Tongue (tissue), 2 donors: ENCODE results near the gene DENND4C. TPM values are rescaled to one million over a fixed set of nuclear protein-coding genes. Genes with fewer than 3 reads are reported as not detected.
A peak's percentile ranks its signal among the peaks of the same experiment; 100 is the strongest.
"Not testable (repeated sequence)": the region's sequence is repeated elsewhere in the genome, so short reads cannot be mapped to it uniquely, and the experiment has no call there.

Experiments used
- DNase-seq: peaks from one replicate; pipeline ENCODE4 v3.0.0-alpha.2; 2015
- total RNA-seq: library from RNA; depleted of rRNA; stranded (reverse); fragments of >200 nt; gene quantifications from one replicate; pipeline ENCODE4 v1.2.3, GENCODE V29; 2014

The DENND4C gene
- total RNA-seq, 1 donor from 2014 or later = 107 TPM

DNA sequence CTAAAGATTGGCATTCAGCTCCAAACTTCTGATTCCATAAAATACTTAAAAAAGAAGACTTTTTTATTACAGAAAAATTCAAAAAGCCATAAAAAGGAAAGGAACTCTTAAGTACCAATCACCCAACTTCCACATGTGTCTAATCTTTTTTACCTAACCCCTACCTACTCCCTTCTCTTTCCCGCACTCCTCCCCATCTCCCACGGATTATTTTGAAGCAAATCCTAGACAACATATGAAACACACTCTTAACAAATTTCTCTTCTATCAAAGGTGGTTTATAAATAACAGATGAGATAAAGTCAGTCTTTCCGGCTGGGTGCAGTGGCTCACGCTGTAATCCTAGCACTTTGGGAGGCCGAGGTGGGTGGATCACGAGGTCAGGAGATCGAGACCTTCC is 5.9 kb upstream of the DENND4C start:
- DNase-seq = no peak

- no peak for DNase-seq
These were observed 718 bp upstream of the DENND4C start for GRCh38 chr9:19229595-19230354.

DNA sequence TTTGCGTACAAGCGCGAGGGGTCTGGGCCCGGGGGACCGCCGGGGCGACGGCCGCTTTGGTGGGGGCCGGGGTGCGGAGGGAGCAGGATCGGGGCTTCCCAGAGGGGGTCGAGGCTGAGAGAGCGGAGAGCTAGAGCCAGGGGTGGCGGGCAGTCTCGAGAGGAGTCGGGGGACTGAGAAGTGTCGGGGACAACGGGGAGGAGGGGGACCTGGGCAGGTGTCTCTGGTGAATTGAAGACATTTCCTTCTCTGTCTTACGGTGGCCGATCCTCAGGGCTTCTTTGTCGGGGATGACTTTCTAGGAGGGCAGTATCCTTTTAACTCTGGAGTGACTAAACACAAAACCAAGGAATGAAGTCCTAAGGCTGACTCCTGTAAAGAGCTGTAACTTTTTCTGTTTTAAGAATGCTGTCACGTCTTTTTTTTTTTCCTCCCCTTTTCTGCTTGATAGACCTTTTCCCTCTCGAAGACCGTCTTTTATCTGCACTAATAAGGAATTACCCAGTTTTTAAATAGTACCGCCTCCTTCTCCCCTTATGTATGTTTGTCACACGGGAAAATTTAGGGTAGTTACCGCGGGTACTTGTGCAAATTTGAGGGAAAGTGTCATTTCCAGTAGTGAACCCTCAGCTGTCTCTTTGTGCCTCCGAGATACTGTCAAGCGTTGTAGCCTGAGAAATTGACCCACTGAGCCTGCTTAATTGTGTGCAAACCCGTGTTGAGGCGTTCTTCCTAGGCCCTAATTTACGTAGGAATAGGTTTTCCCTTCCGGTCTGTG is 822 bp downstream of the DENND4C start:
- DNase-seq = peak; percentile 30

DNA sequence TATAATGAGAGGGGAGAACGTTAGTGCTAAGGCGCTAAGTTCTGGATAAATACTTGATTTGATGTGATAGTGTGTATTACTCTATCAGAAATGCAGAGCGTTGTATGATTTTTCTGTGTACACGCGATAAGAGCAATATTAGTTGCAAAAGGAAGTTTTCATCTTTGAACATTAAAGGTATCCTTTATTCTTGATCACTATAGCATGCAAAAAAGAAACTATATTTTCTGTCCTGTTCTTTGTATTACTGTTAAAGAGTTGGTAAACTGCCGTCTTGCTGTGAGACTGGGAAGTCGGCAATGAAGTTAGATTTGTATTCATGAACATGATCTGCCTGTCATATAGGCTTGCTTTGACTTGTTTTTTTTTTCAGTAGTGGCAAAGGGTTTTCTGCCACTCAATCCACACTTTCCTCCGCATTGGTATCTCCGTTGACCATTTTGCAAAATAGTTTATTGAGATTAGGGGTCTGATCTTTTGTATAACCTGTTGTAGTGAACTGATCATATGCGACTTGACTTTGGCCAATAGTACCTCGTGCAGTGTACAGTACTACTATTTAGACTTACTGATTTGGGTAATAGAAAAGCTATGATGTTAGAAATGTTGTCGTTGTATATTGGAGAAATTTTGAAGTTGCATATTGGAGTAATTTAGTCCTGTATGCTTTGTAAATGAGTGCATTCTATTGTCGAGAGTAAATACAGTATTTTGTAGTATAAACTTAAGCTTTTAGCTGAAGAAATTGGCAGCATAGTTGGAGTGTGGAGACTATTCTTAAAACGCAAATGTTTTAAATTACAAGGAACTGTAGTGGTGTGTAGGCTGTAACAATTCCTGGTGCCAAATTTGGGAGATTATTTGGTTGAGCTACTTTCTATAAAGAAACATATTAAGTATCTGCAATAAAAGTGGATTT is 1.7 kb downstream of the DENND4C start:
- peak; percentile 20 for DNase-seq

GRCh38 chr9:19232823-19233194 is 2.3 kb downstream of the DENND4C start:
- peak; percentile 56 for DNase-seq

DNA sequence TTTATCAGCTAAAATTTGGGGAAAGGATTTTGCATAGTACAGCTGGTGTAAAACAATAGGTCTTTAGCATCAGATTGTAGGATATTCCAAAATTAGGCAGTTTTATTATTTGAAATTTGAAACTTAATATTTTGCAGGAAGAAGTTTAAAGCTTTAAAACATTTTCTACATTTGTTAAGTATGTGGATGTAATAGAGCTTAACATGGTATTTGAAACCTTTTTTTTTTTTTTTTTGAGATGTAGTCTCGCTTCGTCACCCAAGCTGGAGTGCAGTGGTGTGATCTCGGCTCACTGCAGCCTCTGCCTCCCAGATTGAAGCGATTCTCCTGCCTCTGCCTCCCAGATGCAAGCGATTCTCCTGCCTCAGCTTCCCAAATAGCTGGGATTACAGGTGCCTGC is 2.9 kb downstream of the DENND4C start:
- no peak for DNase-seq

DNA sequence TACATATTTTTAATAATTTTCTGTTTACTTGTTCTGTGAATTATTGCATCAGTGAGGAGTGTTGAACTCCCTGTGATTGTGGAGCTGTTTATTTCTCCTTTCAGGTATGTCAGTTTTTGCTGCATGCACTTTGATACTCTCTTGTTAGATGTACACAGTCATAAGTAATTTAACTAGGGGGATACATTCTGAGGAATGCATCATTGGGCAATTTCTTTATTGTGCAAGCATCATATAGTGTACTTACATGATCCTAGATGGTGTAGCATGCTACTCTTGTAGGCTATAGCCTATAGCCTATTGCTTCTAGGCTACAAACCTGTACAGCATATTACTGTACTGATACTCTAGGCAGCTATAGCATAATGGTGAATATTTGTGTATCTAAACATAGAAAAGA is 9.5 kb downstream of the DENND4C start:
- no peak for DNase-seq

GRCh38 chr9:19241728-19242127 is 11.2 kb downstream of the DENND4C start:
- DNase-seq = no peak

DNA sequence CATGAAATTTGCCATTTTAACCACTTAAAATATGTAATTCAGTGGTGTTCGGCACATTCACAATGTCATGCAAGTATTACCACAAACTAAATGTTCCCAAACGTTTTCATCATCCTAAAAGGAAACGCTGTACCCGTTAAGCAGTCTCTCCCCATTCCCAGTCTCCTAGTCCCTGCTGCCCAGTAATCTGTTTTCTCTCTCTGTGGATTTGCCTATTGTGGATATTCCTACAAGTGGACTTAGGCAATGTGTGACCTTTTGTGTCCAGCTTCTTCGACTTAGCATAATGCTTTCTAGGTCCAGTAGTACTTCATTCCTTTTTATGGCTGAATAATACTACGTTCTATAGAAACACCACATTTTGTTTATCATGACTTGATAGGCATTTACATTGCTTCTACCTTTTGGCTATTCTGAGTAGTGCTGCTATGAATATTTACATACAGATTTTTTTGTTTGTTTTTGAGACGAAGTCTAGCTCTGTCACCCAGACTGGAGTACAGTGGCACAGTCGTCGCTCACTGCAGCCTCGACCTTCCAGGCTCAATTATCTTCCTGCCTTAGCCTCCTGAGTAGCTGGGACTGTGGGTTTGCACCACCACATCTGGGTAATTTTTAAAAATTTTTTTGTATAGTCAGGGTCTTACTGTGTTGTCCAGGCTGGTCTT is 13.0 kb downstream of the DENND4C start:
- no peak for DNase-seq

- no peak for DNase-seq
These were observed 16.4 kb downstream of the DENND4C start for GRCh38 chr9:19246891-19247290.

- no peak for DNase-seq
These were observed 16.9 kb downstream of the DENND4C start for GRCh38 chr9:19247420-19247819.

GRCh38 chr9:19250346-19250745 is 19.9 kb downstream of the DENND4C start:
- not testable (repeated sequence) for DNase-seq

GRCh38 chr9:19251203-19251602 is 20.7 kb downstream of the DENND4C start:
- DNase-seq = not testable (repeated sequence)

DNA sequence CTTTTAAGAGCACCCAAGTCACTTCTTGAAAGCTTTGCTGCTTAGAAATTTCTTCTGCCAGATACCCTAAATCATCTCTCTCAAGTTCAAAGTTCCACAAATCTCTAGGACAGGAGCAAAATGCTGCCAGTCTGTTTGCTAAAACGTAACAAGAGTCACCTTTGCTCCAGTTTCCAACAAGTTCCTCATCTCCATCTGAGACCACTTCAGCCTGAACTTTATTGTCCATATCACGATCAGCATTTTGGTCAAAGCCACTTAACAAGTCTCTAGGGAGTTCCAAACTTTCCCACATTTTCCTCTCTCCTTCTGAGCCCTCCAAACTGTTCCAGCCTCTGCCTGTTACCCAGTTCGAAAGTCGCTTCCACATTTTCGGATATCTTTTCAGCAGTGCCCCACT is 21.1 kb downstream of the DENND4C start:
- not testable (repeated sequence) for DNase-seq

- DNase-seq = no peak
These were observed 21.8 kb downstream of the DENND4C start for GRCh38 chr9:19252174-19252884.

DNA sequence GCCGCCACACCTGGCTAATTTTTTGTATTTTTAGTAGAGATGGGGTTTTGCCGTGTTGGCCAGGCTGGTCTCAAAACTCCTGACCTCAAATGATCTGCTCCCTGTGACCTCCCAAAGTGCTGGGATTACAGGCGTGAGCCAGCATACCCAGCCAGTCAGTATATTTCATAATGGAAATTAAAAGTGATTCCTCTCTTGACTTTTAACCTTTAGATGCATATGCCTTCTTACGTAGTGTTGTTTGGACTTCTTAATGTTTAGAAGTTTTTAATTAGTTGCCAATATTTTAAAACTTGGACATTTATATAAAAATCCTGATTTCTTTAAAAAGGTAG is 22.4 kb downstream of the DENND4C start:
- DNase-seq = no peak

- DNase-seq = no peak
These were observed 24.6 kb downstream of the DENND4C start for GRCh38 chr9:19255112-19255511.

GRCh38 chr9:19255821-19256220 is 25.3 kb downstream of the DENND4C start:
- DNase-seq = no peak

DNA sequence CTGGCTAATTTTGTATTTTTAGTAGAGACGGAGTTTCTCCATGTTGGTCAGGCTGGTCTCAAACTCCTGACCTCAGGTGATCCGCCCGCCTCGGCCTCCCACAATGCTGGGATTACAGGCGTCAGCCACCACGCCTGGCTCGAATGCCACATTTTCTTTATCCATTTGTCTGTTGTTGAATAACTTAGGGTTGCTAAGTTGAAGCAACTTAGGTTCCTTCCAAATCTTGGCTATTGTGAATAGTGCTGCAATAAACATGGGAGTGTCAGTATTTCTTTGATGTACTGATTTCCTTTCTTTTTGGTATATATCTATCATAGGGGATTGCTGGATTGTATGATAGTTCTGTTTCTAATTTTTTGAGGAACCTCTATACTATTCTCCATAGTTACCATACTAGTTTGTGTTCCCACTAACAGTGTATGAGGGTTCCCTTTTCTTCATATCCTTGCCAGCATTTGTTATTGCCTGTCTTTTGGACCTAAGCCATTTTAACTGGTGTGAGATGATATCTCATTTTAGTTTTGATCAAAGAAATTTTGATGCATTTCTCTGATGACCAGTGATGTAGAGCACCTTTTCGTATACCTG is 29.3 kb downstream of the DENND4C start:
- DNase-seq = not testable (repeated sequence)

DNA sequence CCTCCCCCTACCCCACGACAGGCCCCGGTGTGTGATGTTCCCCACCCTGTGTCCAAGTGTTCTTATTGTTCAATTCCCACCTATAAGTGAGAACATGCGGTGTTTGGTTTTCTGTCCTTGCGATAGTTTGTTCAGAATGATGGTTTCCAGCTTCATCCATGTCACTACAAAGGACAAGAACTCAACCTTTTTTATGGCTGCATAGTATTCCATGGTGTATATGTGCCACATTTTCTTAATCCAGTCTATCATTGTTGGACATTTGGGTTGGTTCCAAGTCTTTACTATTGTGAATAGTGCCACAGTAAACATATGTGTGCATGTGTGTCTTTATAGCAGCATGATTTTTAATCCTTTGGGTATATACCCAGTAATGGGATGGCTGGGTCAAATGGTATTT is 35.1 kb downstream of the DENND4C start:
- DNase-seq = not testable (repeated sequence)

DNA sequence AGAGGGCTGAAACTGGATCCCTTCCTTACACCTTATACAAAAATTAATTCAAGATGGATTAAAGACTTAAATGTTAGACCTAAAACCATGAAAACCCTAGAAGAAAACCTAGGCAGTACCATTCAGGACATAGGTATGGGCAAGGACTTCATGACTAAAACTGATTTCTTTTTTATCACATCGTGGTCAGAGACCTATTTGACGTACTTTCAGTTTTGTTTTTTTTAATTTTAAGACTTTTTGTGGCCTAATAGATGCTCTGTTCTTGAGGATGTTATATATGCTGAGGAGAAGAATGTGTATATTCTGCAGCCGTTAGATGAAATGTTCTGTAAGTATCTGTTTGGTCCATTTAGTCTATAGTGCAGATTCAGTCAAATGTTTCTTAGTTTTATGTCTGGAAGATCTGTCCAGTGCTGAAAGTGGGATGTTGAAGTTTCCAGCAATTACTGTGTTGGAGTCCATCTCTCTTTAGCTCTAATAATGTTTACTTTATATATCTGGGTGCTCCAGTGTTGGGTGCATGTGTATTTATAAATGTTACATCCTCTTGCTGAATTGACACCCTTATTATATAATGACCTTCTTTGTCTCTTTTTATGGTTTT is 36.4 kb downstream of the DENND4C start:
- not testable (repeated sequence) for DNase-seq
